Activated naive CD8-positive, alpha-beta T cell (primary cell): Measurements from ENCODE around the gene OTUB1.

Source experiments
- H3K27ac Mint-ChIP-seq: one replicate; pipeline ENCODE4 v1.8.0; 2021; ENCODE audit warnings: mixed read lengths
- H3K27me3 Mint-ChIP-seq: one replicate; pipeline ENCODE4 v1.8.0; 2021; ENCODE audit warnings: mixed read lengths
- H3K36me3 Mint-ChIP-seq: one replicate; pipeline ENCODE4 v1.8.0; 2021; ENCODE audit warnings: mixed read lengths
- H3K4me1 Mint-ChIP-seq: one replicate; pipeline ENCODE4 v1.8.0; 2021; ENCODE audit warnings: low read depth, mixed read lengths
- H3K4me3 Mint-ChIP-seq: one replicate; pipeline ENCODE4 v1.8.0; 2021; ENCODE audit warnings: mild to moderate bottlenecking, mixed read lengths
- H3K9me3 Mint-ChIP-seq: one replicate; pipeline ENCODE4 v1.8.0; 2021; ENCODE audit warnings: low read depth, mixed read lengths

Gene OTUB1

GRCh38 chr11:63997801-63998337, 11.6 kb downstream of the OTUB1 start:
- peaks cover 2% of the 10 kb centered on the region for H3K36me3 Mint-ChIP-seq
- H3K9me3 Mint-ChIP-seq = no peaks in the 10 kb centered on the region
- H3K27me3 Mint-ChIP-seq = no peaks in the 10 kb centered on the region
- H3K27ac Mint-ChIP-seq = no peak overlapping the region
- no peak overlapping the region for H3K4me3 Mint-ChIP-seq
- H3K4me1 Mint-ChIP-seq = peaks cover 13% of the 10 kb centered on the region

- no peaks in the 10 kb centered on the region for H3K36me3 Mint-ChIP-seq
- H3K27me3 Mint-ChIP-seq = no peaks in the 10 kb centered on the region
- no peak overlapping the region for H3K4me3 Mint-ChIP-seq
- no peak overlapping the region for H3K27ac Mint-ChIP-seq
- H3K4me1 Mint-ChIP-seq = peaks cover 10% of the 10 kb centered on the region
- no peaks in the 10 kb centered on the region for H3K9me3 Mint-ChIP-seq
Measured at GRCh38 chr11:63998558-63999348, 12.5 kb downstream of the OTUB1 start.

- Mint-ChIP-seq H3K4me1 (peaks cover 10% of the 10 kb centered on the region), H3K27me3 (no peaks in the 10 kb centered on the region), H3K9me3 (no peaks in the 10 kb centered on the region), H3K27ac (no peak overlapping the region), H3K4me3 (peak overlapping the region; percentile 44), H3K36me3 (no peaks in the 10 kb centered on the region)
Measured at GRCh38 chr11:63999349-64000025, 13.2 kb downstream of the OTUB1 start.

GRCh38 chr11:64000026-64000739, 13.9 kb downstream of the OTUB1 start:
- no peaks in the 10 kb centered on the region for H3K27me3 Mint-ChIP-seq
- H3K36me3 Mint-ChIP-seq = no peaks in the 10 kb centered on the region
- H3K4me3 Mint-ChIP-seq = peak overlapping the region; percentile 44
- peaks cover 8% of the 10 kb centered on the region for H3K4me1 Mint-ChIP-seq
- no peak overlapping the region for H3K27ac Mint-ChIP-seq
- no peaks in the 10 kb centered on the region for H3K9me3 Mint-ChIP-seq

- Mint-ChIP-seq H3K27me3 (no peaks in the 10 kb centered on the region), H3K9me3 (no peaks in the 10 kb centered on the region), H3K4me3 (no peak overlapping the region), H3K36me3 (no peaks in the 10 kb centered on the region), H3K27ac (no peak overlapping the region), H3K4me1 (peaks cover 8% of the 10 kb centered on the region)
Measured at GRCh38 chr11:64000740-64001483, 14.7 kb downstream of the OTUB1 start.

- no peaks in the 10 kb centered on the region for H3K36me3 Mint-ChIP-seq
- peaks cover 3% of the 10 kb centered on the region for H3K27me3 Mint-ChIP-seq
- H3K9me3 Mint-ChIP-seq = no peaks in the 10 kb centered on the region
- no peak overlapping the region for H3K4me3 Mint-ChIP-seq
- H3K27ac Mint-ChIP-seq = no peak overlapping the region
- peaks cover 8% of the 10 kb centered on the region for H3K4me1 Mint-ChIP-seq
Measured at GRCh38 chr11:64001484-64002420, 15.5 kb downstream of the OTUB1 start.

- H3K36me3 Mint-ChIP-seq = no peaks in the 10 kb centered on the region
- peaks cover 12% of the 10 kb centered on the region for H3K27me3 Mint-ChIP-seq
- no peak overlapping the region for H3K4me3 Mint-ChIP-seq
- peaks cover 15% of the 10 kb centered on the region for H3K4me1 Mint-ChIP-seq
- H3K9me3 Mint-ChIP-seq = no peaks in the 10 kb centered on the region
- no peak overlapping the region for H3K27ac Mint-ChIP-seq
Measured at GRCh38 chr11:64003807-64004589, 17.8 kb downstream of the OTUB1 start.

- Mint-ChIP-seq H3K4me1 (peaks cover 15% of the 10 kb centered on the region), H3K27me3 (peaks cover 12% of the 10 kb centered on the region), H3K36me3 (no peaks in the 10 kb centered on the region), H3K4me3 (no peak overlapping the region), H3K27ac (no peak overlapping the region), H3K9me3 (no peaks in the 10 kb centered on the region)
Measured at GRCh38 chr11:64004590-64004984, 18.3 kb downstream of the OTUB1 start.

GRCh38 chr11:64005691-64006090, 19.5 kb downstream of the OTUB1 start:
- Mint-ChIP-seq H3K4me3 (no peak overlapping the region), H3K36me3 (no peaks in the 10 kb centered on the region), H3K27ac (no peak overlapping the region), H3K27me3 (peaks cover 12% of the 10 kb centered on the region), H3K4me1 (peaks cover 15% of the 10 kb centered on the region), H3K9me3 (no peaks in the 10 kb centered on the region)

GRCh38 chr11:64006398-64006797, 20.2 kb downstream of the OTUB1 start:
- peaks cover under 1% of the 10 kb centered on the region for H3K36me3 Mint-ChIP-seq
- H3K27ac Mint-ChIP-seq = no peak overlapping the region
- H3K9me3 Mint-ChIP-seq = no peaks in the 10 kb centered on the region
- H3K4me1 Mint-ChIP-seq = peaks cover 15% of the 10 kb centered on the region
- no peak overlapping the region for H3K4me3 Mint-ChIP-seq
- peaks cover 12% of the 10 kb centered on the region for H3K27me3 Mint-ChIP-seq

- Mint-ChIP-seq H3K9me3 (no peaks in the 10 kb centered on the region), H3K36me3 (peaks cover 3% of the 10 kb centered on the region), H3K4me3 (peak overlapping the region; percentile 53), H3K27ac (no peak overlapping the region), H3K4me1 (peaks cover 11% of the 10 kb centered on the region), H3K27me3 (peaks cover 12% of the 10 kb centered on the region)
Measured at GRCh38 chr11:64007160-64007628, 21.0 kb downstream of the OTUB1 start.

- Mint-ChIP-seq H3K4me3 (peak overlapping the region; percentile 32), H3K4me1 (peaks cover 11% of the 10 kb centered on the region), H3K9me3 (no peaks in the 10 kb centered on the region), H3K36me3 (peaks cover 3% of the 10 kb centered on the region), H3K27me3 (peaks cover 12% of the 10 kb centered on the region), H3K27ac (no peak overlapping the region)
Measured at GRCh38 chr11:64007629-64008282, 21.5 kb downstream of the OTUB1 start.
